Panc1 (cell line): ENCODE measurements around the gene CDC25B. TPM values are rescaled to one million over a fixed set of nuclear protein-coding genes. Genes with fewer than 3 reads are reported as not detected.
"Not testable (repeated sequence)": the region's sequence is repeated elsewhere in the genome, so short reads cannot be mapped to it uniquely, and the experiment has no call there.

Experiments used
- ATAC-seq: fragments of 200-7000 bp; cut with Tn5 transposase; 2 replicates; pipeline ENCODE4 v1.9.1; 2020; ENCODE audit warnings: mild to moderate bottlenecking, moderate library complexity
- BruUV-seq: library from RNA; stranded (reverse); fragments of 400-500 nt; replicated peaks from 2 replicates; lab custom pipeline; 2021; lab: Mats Ljungman, UMichigan
- CTCF ChIA-PET: fragments of 300-600 bp; sonication (Branson Sonifier 250); formaldehyde crosslinking; loops from one replicate; lab custom pipeline; 2022; ENCODE audit warnings: antibody characterized with exemption; lab: Charles Lee
- POLR2A ChIA-PET: fragments of 300-600 bp; sonication (Branson Sonifier 250); formaldehyde crosslinking; loops from one replicate; lab custom pipeline; 2022; ENCODE audit warnings: antibody characterized with exemption; lab: Charles Lee
- DNase-seq: peaks from one replicate; pipeline ENCODE4 v3.0.0-alpha.2; 2010; ENCODE audit warnings: low read depth, low spot score
- H3K27ac ChIP-seq: 2 replicates; pipeline ENCODE4 v1.5.1; 2011; ENCODE audit warnings: mild to moderate bottlenecking, low read length, inconsistent platforms
- H3K27me3 ChIP-seq: fragments of 200-500 bp; sonication (Bioruptor generic); 2 replicates; pipeline ENCODE4 v1.6.0; 2014; ENCODE audit warnings: low read length, inconsistent platforms; ENCODE audit not compliant: control insufficient read depth, insufficient read depth
- H3K36me3 ChIP-seq: fragments of 200-500 bp; sonication (Bioruptor generic); 2 replicates; pipeline ENCODE4 v1.5.1; 2014; ENCODE audit warnings: inconsistent platforms, mild to moderate bottlenecking, low read length, moderate library complexity; ENCODE audit not compliant: control insufficient read depth, insufficient read depth
- H3K4me1 ChIP-seq: 2 replicates; pipeline ENCODE4 v1.5.1; 2011; ENCODE audit warnings: inconsistent platforms, mild to moderate bottlenecking, low read length, moderate library complexity; ENCODE audit not compliant: control insufficient read depth, insufficient read depth
- H3K4me3 ChIP-seq, 2 experiments: 2 replicates each; pipeline ENCODE4 v1.5.1; 2011 to 2012; ENCODE audit warnings: low read depth in 2 of 2, low read length in 2 of 2, mild to moderate bottlenecking in 2 of 2, inconsistent platforms in 1 of 2, moderate library complexity in 1 of 2
- H3K9me3 ChIP-seq: fragments of 200-500 bp; sonication (Bioruptor generic); 2 replicates; pipeline ENCODE4 v1.5.1; 2014; ENCODE audit warnings: low read depth, mild to moderate bottlenecking, inconsistent platforms, low read length, moderate library complexity; ENCODE audit not compliant: control insufficient read depth, insufficient read depth
- CTCF ChIP-seq: fragments of 450-650 bp; IDR thresholded peaks from 2 replicates; pipeline ENCODE4 v1.5.1; 2017; ENCODE audit warnings: mild to moderate bottlenecking
- POLR2AphosphoS5 ChIP-seq: IDR thresholded peaks from 2 replicates; pipeline ENCODE4 v1.6.1; 2012; ENCODE audit warnings: mild to moderate bottlenecking, low read depth, low read length, moderate library complexity
- SIN3A ChIP-seq: IDR thresholded peaks from 2 replicates; pipeline ENCODE4 v1.6.1; 2012; ENCODE audit warnings: low read depth, mild to moderate bottlenecking, low read length, moderate library complexity, borderline replicate concordance; ENCODE audit not compliant: insufficient read depth
- TCF7L2 ChIP-seq: IDR thresholded peaks from 2 replicates; pipeline ENCODE4 v1.6.1; 2011; ENCODE audit warnings: mild to moderate bottlenecking, low read depth, low read length, inconsistent platforms
- in situ Hi-C: cut with HindIII; loops from 2 replicates; pipeline ENCODE4 v1.10.0; 2016; ENCODE audit warnings: low sequenced_read_pairs, low pct_unique_long_range_greater_than_20kb
- intact Hi-C: fragments of 100-400 bp; cut with micrococcal nuclease; formaldehyde crosslinking; loops from one replicate; pipeline ENCODE4 v1.10.0; 2022; ENCODE audit not compliant: unreplicated experiment
- total RNA-seq: library from RNA; stranded (reverse); gene quantifications from one replicate; pipeline ENCODE4 v1.2.1, GENCODE V29; 2021; ENCODE audit not compliant: unreplicated experiment
- TF ChIP-seq, protein P1 (sequence below), 2 experiments: IDR thresholded peaks; 2 replicates each; pipeline ENCODE4 v1.6.1; 2011 to 2012; ENCODE audit warnings: low read depth in 2 of 2, control low read depth in 1 of 2, low read length in 1 of 2, mild to moderate bottlenecking in 1 of 2, moderate library complexity in 1 of 2; ENCODE audit not compliant: insufficient read depth in 1 of 2

CDC25B gene
- total RNA-seq, 1 experiment from 2014 or later: 170 TPM

GRCh38 chr20:3839328-3839727 lies 43.2 kb downstream of the CDC25B start:
- Histone ChIP-seq H3K9me3 (no peaks in the 10 kb centered on the region), H3K4me1 (peaks cover 5% of the 10 kb centered on the region; the same call in 1 of the 2 replicates), H3K27ac (no peak overlapping the region), H3K36me3 (no peaks in the 10 kb centered on the region), H3K27me3 (no peaks in the 10 kb centered on the region), H3K4me3 (no peak overlapping the region)
- intact Hi-C loops (no loop called here), in situ Hi-C loops (no loop called here)
- ChIA-PET CTCF (no interaction called here), POLR2A (interaction anchor here (0.6 kb wide), 1 partner anchor 50 kb away, joined by 7 read pairs; no protein-coding TSS in a partner anchor)
- DNase-seq (no peak), ATAC-seq (no peak)
- no peak for TF ChIP-seq CTCF
- no peak for TF ChIP-seq SIN3A
- no peak for TF ChIP-seq POLR2AphosphoS5
- no peak for TF ChIP-seq TCF7L2
- TF ChIP-seq, protein P1, sequence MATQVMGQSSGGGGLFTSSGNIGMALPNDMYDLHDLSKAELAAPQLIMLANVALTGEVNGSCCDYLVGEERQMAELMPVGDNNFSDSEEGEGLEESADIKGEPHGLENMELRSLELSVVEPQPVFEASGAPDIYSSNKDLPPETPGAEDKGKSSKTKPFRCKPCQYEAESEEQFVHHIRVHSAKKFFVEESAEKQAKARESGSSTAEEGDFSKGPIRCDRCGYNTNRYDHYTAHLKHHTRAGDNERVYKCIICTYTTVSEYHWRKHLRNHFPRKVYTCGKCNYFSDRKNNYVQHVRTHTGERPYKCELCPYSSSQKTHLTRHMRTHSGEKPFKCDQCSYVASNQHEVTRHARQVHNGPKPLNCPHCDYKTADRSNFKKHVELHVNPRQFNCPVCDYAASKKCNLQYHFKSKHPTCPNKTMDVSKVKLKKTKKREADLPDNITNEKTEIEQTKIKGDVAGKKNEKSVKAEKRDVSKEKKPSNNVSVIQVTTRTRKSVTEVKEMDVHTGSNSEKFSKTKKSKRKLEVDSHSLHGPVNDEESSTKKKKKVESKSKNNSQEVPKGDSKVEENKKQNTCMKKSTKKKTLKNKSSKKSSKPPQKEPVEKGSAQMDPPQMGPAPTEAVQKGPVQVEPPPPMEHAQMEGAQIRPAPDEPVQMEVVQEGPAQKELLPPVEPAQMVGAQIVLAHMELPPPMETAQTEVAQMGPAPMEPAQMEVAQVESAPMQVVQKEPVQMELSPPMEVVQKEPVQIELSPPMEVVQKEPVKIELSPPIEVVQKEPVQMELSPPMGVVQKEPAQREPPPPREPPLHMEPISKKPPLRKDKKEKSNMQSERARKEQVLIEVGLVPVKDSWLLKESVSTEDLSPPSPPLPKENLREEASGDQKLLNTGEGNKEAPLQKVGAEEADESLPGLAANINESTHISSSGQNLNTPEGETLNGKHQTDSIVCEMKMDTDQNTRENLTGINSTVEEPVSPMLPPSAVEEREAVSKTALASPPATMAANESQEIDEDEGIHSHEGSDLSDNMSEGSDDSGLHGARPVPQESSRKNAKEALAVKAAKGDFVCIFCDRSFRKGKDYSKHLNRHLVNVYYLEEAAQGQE (IDR thresholded peaks at IDR 0.05; ENCODE audit: insufficient read depth in 1 of 2, low read depth in 2 of 2, low read length in 1 of 2): no peak
- no TSS peak for BruUV-seq

DNA sequence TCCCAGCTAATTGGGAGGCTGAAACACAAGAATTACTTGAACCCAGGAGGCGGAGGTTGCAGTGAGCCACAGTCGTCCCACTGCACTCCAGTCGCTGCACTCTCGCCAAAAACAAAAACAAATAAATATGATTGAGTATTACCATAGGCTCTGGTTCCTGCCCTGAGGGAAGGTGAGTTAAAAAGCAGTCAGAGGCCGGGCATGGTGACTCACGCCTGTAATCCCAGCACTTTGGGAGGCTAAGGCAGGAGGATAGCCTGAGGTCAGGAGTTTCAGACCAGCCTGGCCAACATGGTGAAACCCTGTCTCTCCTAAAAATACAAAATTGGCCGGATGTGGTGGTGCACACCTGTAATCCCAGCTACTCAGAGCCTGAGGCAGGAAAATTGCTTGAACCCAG lies 44.1 kb downstream of the CDC25B start:
- H3K9me3 ChIP-seq, H3K4me3 ChIP-seq, DNase-seq, H3K36me3 ChIP-seq, CTCF ChIA-PET, H3K4me1 ChIP-seq, intact Hi-C loops, in situ Hi-C loops, POLR2A ChIA-PET, BruUV-seq, H3K27me3 ChIP-seq, H3K27ac ChIP-seq: not testable (repeated sequence)
- peak; percentile 85 for ATAC-seq

DNA sequence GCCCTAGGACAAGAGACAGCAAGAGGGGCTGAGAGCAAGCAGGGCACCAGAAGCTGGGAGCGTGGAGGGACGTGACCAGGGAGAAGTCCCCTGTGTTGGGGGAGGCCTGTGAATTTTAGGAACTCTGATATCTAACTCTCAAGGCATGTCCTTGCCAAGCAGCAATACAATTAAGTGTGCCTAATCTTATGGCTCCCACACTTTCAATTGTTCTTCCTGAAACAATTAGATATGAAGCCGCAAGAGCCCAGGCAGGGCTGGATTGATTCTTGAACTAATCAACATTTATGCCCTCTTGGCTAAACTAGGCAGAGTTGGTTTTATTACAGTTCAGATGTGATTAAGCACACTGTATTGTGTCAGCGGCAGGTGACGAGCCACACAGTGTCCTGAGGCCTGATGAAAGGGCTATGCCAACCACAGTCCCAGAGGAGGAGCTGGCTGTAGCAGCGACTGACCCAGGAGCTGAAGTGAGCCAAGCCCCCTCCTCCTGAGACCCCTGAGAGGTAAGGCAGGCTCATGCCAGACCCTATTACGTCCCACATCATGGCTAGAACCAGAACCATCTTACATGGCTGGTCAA lies 46.3 kb downstream of the CDC25B start:
- ATAC-seq: no peak
- Histone ChIP-seq H3K9me3 (no peaks in the 10 kb centered on the region), H3K36me3 (peaks cover 2% of the 10 kb centered on the region; the same call in 1 of the 2 replicates), H3K4me3 (no peak overlapping the region), H3K4me1 (peaks cover 6% of the 10 kb centered on the region; the same call in 1 of the 2 replicates), H3K27ac (no peak overlapping the region), H3K27me3 (no peaks in the 10 kb centered on the region)
- DNase-seq: no peak
- ChIA-PET POLR2A (no interaction called here), CTCF (no interaction called here)
- BruUV-seq: no TSS peak
- intact Hi-C loops: no loop called here
- in situ Hi-C loops: no loop called here
- TF ChIP-seq SIN3A: no peak
- TF ChIP-seq, protein P1 (IDR thresholded peaks at IDR 0.05; ENCODE audit: insufficient read depth in 1 of 2, low read depth in 2 of 2, low read length in 1 of 2): no peak
- TF ChIP-seq POLR2AphosphoS5: no peak
- TF ChIP-seq CTCF: no peak
- TF ChIP-seq TCF7L2: no peak
